Caki2 (cell line): Measurements from ENCODE around the gene NBEAL2. TPM values are rescaled to one million over a fixed set of nuclear protein-coding genes. Genes with fewer than 3 reads are reported as not detected.
"Not testable (repeated sequence)": the region's sequence is repeated elsewhere in the genome, so short reads cannot be mapped to it uniquely, and the experiment has no call there.

Source experiments
- DNase-seq: peaks from one replicate; pipeline ENCODE4 v3.0.0-alpha.2; 2015; ENCODE audit warnings: low read depth
- in situ Hi-C: cut with HindIII; loops from 2 replicates; pipeline ENCODE4 v1.10.0; 2016; ENCODE audit warnings: low sequenced_read_pairs, low pct_unique_long_range_greater_than_20kb, mixed read lengths
- total RNA-seq: library from RNA; depleted of rRNA; stranded (reverse); fragments of >200 nt; shearing (Covaris generic); gene quantifications from 2 replicates; pipeline ENCODE4 v1.2.3, GENCODE V29; 2014; ENCODE audit warnings: low replicate concordance

NBEAL2 gene
- total RNA-seq, 1 experiment from 2014 or later, result 9.6 TPM

GRCh38 chr3:46959161-46959511, 20.3 kb upstream of the NBEAL2 start:
- in situ Hi-C loops, result no loop called here
- no peak for DNase-seq

GRCh38 chr3:46960081-46960701, 19.3 kb upstream of the NBEAL2 start:
- no peak for DNase-seq
- in situ Hi-C loops, result no loop called here

GRCh38 chr3:46960835-46961234, 18.6 kb upstream of the NBEAL2 start:
- in situ Hi-C loops, result no loop called here
- no peak for DNase-seq

DNA sequence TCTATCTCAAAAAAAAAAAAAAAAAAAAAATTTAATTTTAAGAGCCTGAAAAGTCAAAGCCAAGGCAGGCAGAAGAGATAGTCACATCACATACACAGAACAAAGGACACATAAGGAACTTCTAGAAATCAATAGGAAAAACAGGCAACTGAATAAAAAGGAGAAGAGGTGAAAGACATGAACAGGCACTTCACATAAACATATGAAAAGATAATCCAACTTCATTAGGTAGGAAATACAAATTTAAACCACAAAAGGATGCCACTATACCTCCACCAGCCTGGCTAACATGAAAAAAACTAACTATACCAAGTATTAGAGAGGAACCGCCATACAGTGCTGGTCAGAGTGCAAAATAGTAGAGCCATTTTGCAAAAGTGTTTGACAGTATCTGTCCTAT, 17.0 kb upstream of the NBEAL2 start:
- no peak for DNase-seq
- in situ Hi-C loops, result no loop called here

- no peak for DNase-seq
- in situ Hi-C loops, result no loop called here
These were observed 16.5 kb upstream of the NBEAL2 start for GRCh38 chr3:46962990-46963389.

GRCh38 chr3:46964038-46964590, 15.4 kb upstream of the NBEAL2 start:
- DNase-seq, in situ Hi-C loops: not testable (repeated sequence)

DNA sequence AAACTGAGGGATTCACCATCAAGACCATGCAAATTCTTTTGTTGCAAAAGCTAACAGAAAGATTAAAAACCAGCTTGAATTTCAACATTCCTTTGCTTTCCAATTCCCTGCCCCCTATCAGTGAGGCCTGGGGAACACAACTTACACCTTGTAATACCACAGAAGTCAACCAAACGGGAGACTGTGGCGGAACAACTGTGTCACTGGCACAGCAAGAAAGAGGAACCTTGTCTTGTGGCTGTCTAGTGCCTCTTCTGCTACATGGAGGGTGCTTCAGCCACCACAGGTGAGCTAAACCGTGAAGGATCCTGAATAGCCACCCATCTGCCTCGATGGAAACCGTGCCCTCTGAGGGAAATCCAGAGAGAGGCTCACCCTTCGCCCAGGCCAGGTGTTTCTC, 14.3 kb upstream of the NBEAL2 start:
- in situ Hi-C loops, result no loop called here
- DNase-seq, result no peak

GRCh38 chr3:46966811-46967210, 12.7 kb upstream of the NBEAL2 start:
- DNase-seq, result no peak
- in situ Hi-C loops, result no loop called here

- in situ Hi-C loops, result no loop called here
- DNase-seq, result no peak
These were observed 10.6 kb upstream of the NBEAL2 start for GRCh38 chr3:46968783-46969428.

GRCh38 chr3:46970391-46971091, 8.9 kb upstream of the NBEAL2 start:
- in situ Hi-C loops, result no loop called here
- peak; percentile 80 for DNase-seq

DNA sequence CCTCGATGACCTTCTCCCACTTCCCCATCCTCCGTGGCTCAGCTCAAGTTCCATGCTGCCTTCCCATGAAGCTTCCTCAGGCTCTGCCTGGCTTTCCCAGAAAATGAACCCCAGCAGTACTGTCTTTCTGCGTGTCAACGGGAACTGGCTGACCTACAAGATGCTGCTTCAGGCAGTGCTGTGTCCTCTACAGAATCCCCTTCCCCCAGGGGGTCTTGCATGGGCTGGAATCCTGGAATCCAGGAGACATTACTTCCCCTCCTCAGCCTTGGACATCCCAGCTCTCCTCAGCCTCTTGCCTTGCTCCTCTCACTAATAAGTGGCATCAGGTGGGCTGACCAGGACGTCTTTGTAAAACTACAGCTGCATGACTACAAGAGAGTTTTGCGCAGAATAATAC, 8.3 kb upstream of the NBEAL2 start:
- DNase-seq, result no peak
- in situ Hi-C loops, result no loop called here

GRCh38 chr3:46971742-46972141, 7.7 kb upstream of the NBEAL2 start:
- DNase-seq, result no peak

GRCh38 chr3:46972396-46972795, 7.1 kb upstream of the NBEAL2 start:
- DNase-seq, result no peak
- in situ Hi-C loops, result no loop called here

More at GRCh38 chr3:46971742-46972141, 7.7 kb upstream of the NBEAL2 start:
- in situ Hi-C loops, result no loop called here

GRCh38 chr3:46974421-46975171, 4.9 kb upstream of the NBEAL2 start:
- in situ Hi-C loops, result no loop called here
- no peak for DNase-seq

- in situ Hi-C loops, result no loop called here
- DNase-seq, result peak; percentile 96
These were observed 2.9 kb upstream of the NBEAL2 start, which contains the start of gene CCDC12 for GRCh38 chr3:46976326-46977190. Gene CCDC12, minus strand, starts transcription at chr3:46976745. Its CDS starts 13 bp downstream, at chr3:46976732.

DNA sequence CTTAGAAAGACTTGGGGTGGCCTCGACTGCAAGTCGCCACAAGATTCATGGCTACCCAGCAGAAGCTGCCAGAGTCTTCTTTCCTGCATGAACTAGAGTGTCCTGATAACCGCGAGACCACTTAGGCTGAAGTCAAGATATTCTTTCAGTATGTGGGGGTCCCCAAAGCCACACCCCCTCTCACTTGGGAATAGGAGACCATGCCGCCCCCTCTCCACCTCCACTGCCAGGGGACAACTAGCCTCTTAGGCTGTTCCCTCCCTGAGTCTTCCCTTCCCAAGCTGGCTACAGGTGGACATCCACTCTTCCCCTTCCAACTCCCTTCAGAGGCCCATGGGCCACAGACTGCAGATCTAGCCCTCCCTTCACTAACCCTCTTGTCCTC, 1.7 kb upstream of the NBEAL2 start:
- in situ Hi-C loops, result no loop called here
- DNase-seq, result no peak

GRCh38 chr3:46978381-46978780, 1.1 kb upstream of the NBEAL2 start:
- DNase-seq, result no peak
- in situ Hi-C loops, result no loop called here
